HL-60 (cell line): ENCODE data around the gene GABPB1.

Experiments
- DNase-seq, 2 experiments: peaks; one replicate each; pipeline ENCODE4 v3.0.0-alpha.2; 2010 to 2020; ENCODE audit warnings: low read depth in 1 of 2, low spot score in 1 of 2
- H3K27ac ChIP-seq: fragments of 250-450 bp; sonication (Bioruptor Pico); replicated peaks from 2 replicates; pipeline ENCODE4 v1.5.1; 2020; ENCODE audit warnings: mild to moderate bottlenecking, moderate library complexity
- H3K27me3 ChIP-seq: fragments of 250-450 bp; sonication (Bioruptor Pico); 2 replicates; pipeline ENCODE4 v1.5.1; 2021; ENCODE audit warnings: mild to moderate bottlenecking, moderate library complexity; ENCODE audit not compliant: insufficient read depth, poor library complexity, severe bottlenecking
- H3K4me3 ChIP-seq: replicated peaks from 2 replicates; pipeline ENCODE4 v1.5.1; 2011; ENCODE audit warnings: mild to moderate bottlenecking, control low read depth, low read length; ENCODE audit not compliant: insufficient read depth
- CTCF ChIP-seq: IDR thresholded peaks from one replicate; pipeline ENCODE4 v1.5.1; 2011; ENCODE audit warnings: low read length, control low read depth, inconsistent platforms; ENCODE audit not compliant: insufficient read depth
- GABPA ChIP-seq: IDR thresholded peaks from 2 replicates; pipeline ENCODE4 v1.6.1; 2012; ENCODE audit warnings: low read depth
- POLR2AphosphoS5 ChIP-seq: IDR thresholded peaks from 2 replicates; pipeline ENCODE4 v1.6.1; 2012; ENCODE audit warnings: low read depth
- REST ChIP-seq: IDR thresholded peaks from 2 replicates; pipeline ENCODE4 v1.6.1; 2012; ENCODE audit warnings: low read depth; ENCODE audit not compliant: insufficient replicate concordance
- SPI1 ChIP-seq: IDR thresholded peaks from 2 replicates; pipeline ENCODE4 v1.6.1; 2012; ENCODE audit warnings: low read depth, mild to moderate bottlenecking, borderline replicate concordance

GABPB1 gene

GRCh38 chr15:50353251-50353974, 1.6 kb downstream of the GABPB1 start:
- peak in 1 of 2 experiments; percentile 68 for DNase-seq
- TF ChIP-seq GABPA: no peak
- TF ChIP-seq REST: no peak
- no peak for TF ChIP-seq SPI1
- TF ChIP-seq POLR2AphosphoS5: no peak
- no peak for TF ChIP-seq CTCF
- Histone ChIP-seq H3K27me3 (no peaks in the 10 kb centered on the region), H3K27ac (peak overlapping the region; percentile 96), H3K4me3 (peak overlapping the region; percentile 74)

- H3K27me3 ChIP-seq: no peaks in the 10 kb centered on the region
- no peak overlapping the region for H3K27ac ChIP-seq
- TF ChIP-seq POLR2AphosphoS5 (no peak), GABPA (no peak), CTCF (no peak), REST (no peak), SPI1 (no peak)
- DNase-seq: no peak
- H3K4me3 ChIP-seq: no peak overlapping the region
Measured at GRCh38 chr15:50350621-50351020, 4.4 kb downstream of the GABPB1 start.

GRCh38 chr15:50345298-50345697, 9.7 kb downstream of the GABPB1 start:
- Histone ChIP-seq H3K27me3 (no peaks in the 10 kb centered on the region), H3K27ac (no peak overlapping the region), H3K4me3 (no peak overlapping the region)
- DNase-seq: no peak
- no peak for TF ChIP-seq SPI1
- no peak for TF ChIP-seq GABPA
- TF ChIP-seq REST: no peak
- no peak for TF ChIP-seq CTCF
- TF ChIP-seq POLR2AphosphoS5: no peak
